Transverse colon (tissue), 4 donors: Measurements from ENCODE around the gene FHAD1.

Experiments used
- POLR2A ChIP-seq: fragments of 450-650 bp; IDR thresholded peaks from one replicate; pipeline ENCODE4 v1.6.1; 2016; ENCODE audit warnings: antibody characterized with exemption, mild to moderate bottlenecking, moderate library complexity
- POLR2AphosphoS5 ChIP-seq, 3 donors: sonication (generic); formaldehyde crosslinking; IDR thresholded peaks; one replicate each; pipeline ENCODE4 v1.6.1; 2016; ENCODE audit warnings: antibody characterized with exemption in 3 of 3
- TF ChIP-seq, protein P1 (sequence below), 5 experiments: fragments of 200-600 bp in 3 of 5; fragments of 450-650 bp in 2 of 5; sonication (generic) in 3 of 5; IDR thresholded peaks; 1 replicate in 2 of 5; 2 replicates in 3 of 5; pipeline ENCODE4 v1.5.1; 2016 to 2017; ENCODE audit warnings: antibody characterized with exemption in 5 of 5, inconsistent platforms in 3 of 5, mild to moderate bottlenecking in 2 of 5, moderate library complexity in 1 of 5

DNA sequence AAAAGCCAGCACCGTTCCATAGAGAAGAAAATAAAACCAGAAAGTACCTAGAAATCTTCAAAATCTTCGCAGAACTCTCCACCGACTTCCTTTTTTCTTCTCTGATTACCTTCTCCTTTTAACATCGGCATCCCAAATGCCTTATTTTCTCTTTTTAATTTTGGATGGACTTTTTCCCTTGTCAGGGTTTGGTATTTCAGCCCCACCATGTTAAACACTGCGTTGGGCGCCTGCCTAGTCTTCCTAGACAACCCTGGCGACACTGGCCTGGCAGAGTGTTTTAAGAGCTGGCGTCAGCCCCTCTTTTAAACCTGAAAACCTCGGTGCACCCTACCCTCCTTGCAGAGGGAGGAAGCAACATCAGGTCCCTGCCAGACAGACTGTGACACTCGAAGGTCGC lies 96.7 kb downstream of the FHAD1 start:
- TF ChIP-seq, protein P1, sequence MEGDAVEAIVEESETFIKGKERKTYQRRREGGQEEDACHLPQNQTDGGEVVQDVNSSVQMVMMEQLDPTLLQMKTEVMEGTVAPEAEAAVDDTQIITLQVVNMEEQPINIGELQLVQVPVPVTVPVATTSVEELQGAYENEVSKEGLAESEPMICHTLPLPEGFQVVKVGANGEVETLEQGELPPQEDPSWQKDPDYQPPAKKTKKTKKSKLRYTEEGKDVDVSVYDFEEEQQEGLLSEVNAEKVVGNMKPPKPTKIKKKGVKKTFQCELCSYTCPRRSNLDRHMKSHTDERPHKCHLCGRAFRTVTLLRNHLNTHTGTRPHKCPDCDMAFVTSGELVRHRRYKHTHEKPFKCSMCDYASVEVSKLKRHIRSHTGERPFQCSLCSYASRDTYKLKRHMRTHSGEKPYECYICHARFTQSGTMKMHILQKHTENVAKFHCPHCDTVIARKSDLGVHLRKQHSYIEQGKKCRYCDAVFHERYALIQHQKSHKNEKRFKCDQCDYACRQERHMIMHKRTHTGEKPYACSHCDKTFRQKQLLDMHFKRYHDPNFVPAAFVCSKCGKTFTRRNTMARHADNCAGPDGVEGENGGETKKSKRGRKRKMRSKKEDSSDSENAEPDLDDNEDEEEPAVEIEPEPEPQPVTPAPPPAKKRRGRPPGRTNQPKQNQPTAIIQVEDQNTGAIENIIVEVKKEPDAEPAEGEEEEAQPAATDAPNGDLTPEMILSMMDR (IDR thresholded peaks at IDR 0.05) = no peak
- TF ChIP-seq POLR2A (no peak), POLR2AphosphoS5 (IDR thresholded peaks at IDR 0.05) (no peak)
